Astrocyte (in vitro differentiated cells and primary cell): ENCODE data around the gene RYR2. TPM values are rescaled to one million over a fixed set of nuclear protein-coding genes. Genes with fewer than 3 reads are reported as not detected.

Source experiments
- DNase-seq: peaks from one replicate; pipeline ENCODE4 v3.0.0-alpha.2; 2010; ENCODE audit warnings: low read depth
- FAIRE-seq: peaks from 2 replicates; lab custom pipeline; 2011; peaks lifted over from hg19 to GRCh38; lab: Jason Lieb, UNC
- H2AFZ ChIP-seq: 2 replicates; pipeline ENCODE4 v1.6.0; 2012; ENCODE audit warnings: low read depth, low read length, inconsistent platforms
- H3K27ac ChIP-seq: 2 replicates; pipeline ENCODE4 v1.5.1; 2011; ENCODE audit warnings: low read depth, low read length, inconsistent platforms
- H3K27me3 ChIP-seq: 2 replicates; pipeline ENCODE4 v1.6.0; 2011; ENCODE audit warnings: low read length, inconsistent platforms; ENCODE audit not compliant: insufficient read depth
- H3K36me3 ChIP-seq: 2 replicates; pipeline ENCODE4 v1.5.1; 2011; ENCODE audit warnings: low read length, inconsistent platforms; ENCODE audit not compliant: insufficient read depth
- H3K4me1 ChIP-seq: 2 replicates; pipeline ENCODE4 v1.5.1; 2011; ENCODE audit warnings: low read length, inconsistent platforms; ENCODE audit not compliant: insufficient read depth
- H3K4me2 ChIP-seq: 2 replicates; pipeline ENCODE4 v1.6.0; 2012; ENCODE audit warnings: low read length, inconsistent platforms
- H3K4me3 ChIP-seq: 2 replicates; pipeline ENCODE4 v1.5.1; 2011; ENCODE audit warnings: low read depth, mild to moderate bottlenecking, low read length, inconsistent platforms; ENCODE audit not compliant: insufficient read depth
- H3K79me2 ChIP-seq: 2 replicates; pipeline ENCODE4 v1.6.0; 2012; ENCODE audit warnings: mild to moderate bottlenecking, low read length, inconsistent platforms; ENCODE audit not compliant: insufficient read depth
- H3K9ac ChIP-seq: 2 replicates; pipeline ENCODE4 v1.6.0; 2012; ENCODE audit warnings: mild to moderate bottlenecking, low read length, inconsistent platforms
- H3K9me3 ChIP-seq: 2 replicates; pipeline ENCODE4 v1.5.1; 2012; ENCODE audit warnings: low read depth, mild to moderate bottlenecking, low read length, inconsistent platforms; ENCODE audit not compliant: insufficient read depth
- H4K20me1 ChIP-seq: 2 replicates; pipeline ENCODE4 v1.6.0; 2012; ENCODE audit warnings: low read length, inconsistent platforms; ENCODE audit not compliant: insufficient read depth
- H3K27ac Mint-ChIP-seq: one replicate; pipeline ENCODE4 v1.8.0; 2021; ENCODE audit warnings: mild to moderate bottlenecking, mixed read lengths; ENCODE audit not compliant: unreplicated experiment
- H3K27me3 Mint-ChIP-seq: one replicate; pipeline ENCODE4 v1.8.0; 2021; ENCODE audit warnings: low read depth, mixed read lengths; ENCODE audit not compliant: unreplicated experiment
- H3K36me3 Mint-ChIP-seq: one replicate; pipeline ENCODE4 v1.8.0; 2021; ENCODE audit warnings: low read depth, mixed read lengths; ENCODE audit not compliant: unreplicated experiment
- H3K4me1 Mint-ChIP-seq: one replicate; pipeline ENCODE4 v1.8.0; 2021; ENCODE audit warnings: low read depth, mixed read lengths; ENCODE audit not compliant: unreplicated experiment
- H3K4me3 Mint-ChIP-seq: one replicate; pipeline ENCODE4 v1.8.0; 2021; ENCODE audit warnings: mild to moderate bottlenecking, moderate library complexity, mixed read lengths; ENCODE audit not compliant: unreplicated experiment
- H3K9me3 Mint-ChIP-seq: one replicate; pipeline ENCODE4 v1.8.0; 2021; ENCODE audit warnings: mild to moderate bottlenecking, mixed read lengths; ENCODE audit not compliant: unreplicated experiment
- CTCF ChIP-seq: IDR thresholded peaks from 2 replicates; pipeline ENCODE4 v1.5.1; 2011; ENCODE audit warnings: low read depth, mild to moderate bottlenecking, inconsistent platforms, low read length, moderate library complexity; ENCODE audit not compliant: insufficient read depth
- EZH2 ChIP-seq: IDR thresholded peaks from 2 replicates; pipeline ENCODE4 v1.6.1; 2012; ENCODE audit warnings: mild to moderate bottlenecking, low read length, inconsistent platforms; ENCODE audit not compliant: insufficient read depth
- total RNA-seq: library from RNA; stranded (reverse); gene quantifications from 2 replicates; pipeline ENCODE4 v1.2.1, GENCODE V29; 2021

RYR2 gene
- total RNA-seq, 1 donor from 2014 or later, result 0.30 TPM

- Mint-ChIP-seq H3K4me1 (peaks cover 4% of the 10 kb centered on the region), H3K4me3 (peak overlapping the region; percentile 77), H3K9me3 (no peaks in the 10 kb centered on the region), H3K27ac (no peak overlapping the region), H3K36me3 (no peaks in the 10 kb centered on the region), H3K27me3 (peaks cover 42% of the 10 kb centered on the region)
- Histone ChIP-seq H3K4me1 (no peaks in the 10 kb centered on the region), H2AFZ (peak overlapping the region; percentile 52), H3K4me2 (peak overlapping the region; percentile 55), H3K79me2 (no peaks in the 10 kb centered on the region), H3K9ac (no peak overlapping the region), H3K36me3 (no peaks in the 10 kb centered on the region), H3K27me3 (peaks cover 43% of the 10 kb centered on the region), H3K9me3 (peaks cover 2% of the 10 kb centered on the region), H3K27ac (no peak overlapping the region), H3K4me3 (no peak overlapping the region), H4K20me1 (no peaks in the 10 kb centered on the region)
- DNase-seq (no peak), FAIRE-seq (no peak)
- no peak for TF ChIP-seq CTCF
- no peak for TF ChIP-seq EZH2
Observed at GRCh38 chr1:237042892-237043576, 1.1 kb downstream of the RYR2 start.

GRCh38 chr1:237043846-237044636 is 2.1 kb downstream of the RYR2 start:
- H3K4me1 ChIP-seq, result no peaks in the 10 kb centered on the region
- H4K20me1 ChIP-seq, result no peaks in the 10 kb centered on the region
- H3K36me3 Mint-ChIP-seq, result no peaks in the 10 kb centered on the region
- FAIRE-seq, result no peak
- no peaks in the 10 kb centered on the region for H3K36me3 ChIP-seq
- no peak overlapping the region for H3K27ac ChIP-seq
- no peak overlapping the region for H3K9ac ChIP-seq
- H2AFZ ChIP-seq, result no peak overlapping the region
- no peak overlapping the region for H3K4me3 ChIP-seq
- peaks cover 4% of the 10 kb centered on the region for H3K4me1 Mint-ChIP-seq
- peaks cover 41% of the 10 kb centered on the region for H3K27me3 ChIP-seq
- H3K9me3 ChIP-seq, result peaks cover 4% of the 10 kb centered on the region
- TF ChIP-seq CTCF, result no peak
- no peak for TF ChIP-seq EZH2
- H3K27me3 Mint-ChIP-seq, result peaks cover 42% of the 10 kb centered on the region
- H3K27ac Mint-ChIP-seq, result no peak overlapping the region
- H3K9me3 Mint-ChIP-seq, result no peaks in the 10 kb centered on the region
- H3K79me2 ChIP-seq, result no peaks in the 10 kb centered on the region
- H3K4me2 ChIP-seq, result no peak overlapping the region
- H3K4me3 Mint-ChIP-seq, result peak overlapping the region; percentile 77
- DNase-seq, result no peak
